A549 (cell line): ENCODE results near the gene AQP5.

ENCODE experiments used
- CEBPB ChIP-seq, 2 experiments: fragments of >200 bp in 1 of 2; sonication (Bioruptor Twin) in 1 of 2; formaldehyde crosslinking in 1 of 2; IDR thresholded peaks; 2 replicates each; pipeline ENCODE4 v1.6.1; 2012 to 2016
- EP300 ChIP-seq, 2 experiments: fragments of >200 bp; sonication (Bioruptor Twin); formaldehyde crosslinking; IDR thresholded peaks; 2 replicates in 1 of 2; 3 replicates in 1 of 2; pipeline ENCODE4 v1.6.1; 2016 to 2017
- ESRRA ChIP-seq: fragments of 150-350 bp; IDR thresholded peaks from 2 replicates; pipeline ENCODE4 v1.6.1; 2014; ENCODE audit warnings: mild to moderate bottlenecking, low read length, borderline replicate concordance
- GATA3 ChIP-seq: IDR thresholded peaks from 2 replicates; pipeline ENCODE4 v1.6.1; 2012; ENCODE audit warnings: borderline replicate concordance
- JUN ChIP-seq, 2 experiments: fragments of >200 bp; sonication (Bioruptor Twin); formaldehyde crosslinking; IDR thresholded peaks; 2 replicates in 1 of 2; 3 replicates in 1 of 2; pipeline ENCODE4 v1.6.1; 2016 to 2017
- POLR2A ChIP-seq: IDR thresholded peaks from 2 replicates; pipeline ENCODE4 v1.6.1; 2012; ENCODE audit warnings: mild to moderate bottlenecking, low read length
- RCOR1 ChIP-seq: fragments of 150-350 bp; IDR thresholded peaks from 2 replicates; pipeline ENCODE4 v1.6.1; 2014; ENCODE audit warnings: antibody characterized with exemption, low read length, low read depth
- RFX5 ChIP-seq: fragments of 450-650 bp; IDR thresholded peaks from 2 replicates; pipeline ENCODE4 v1.7.1; 2014; ENCODE audit warnings: antibody characterized with exemption, mild to moderate bottlenecking, moderate library complexity
- TP53 ChIP-seq: fragments of 250-450 bp; sonication (Bioruptor Pico); IDR thresholded peaks from 2 replicates; pipeline ENCODE4 v1.5.0; 2021; ENCODE audit warnings: mild to moderate bottlenecking, moderate library complexity
- ZFP36 ChIP-seq: fragments of 450-650 bp; IDR thresholded peaks from 2 replicates; pipeline ENCODE4 v1.6.1; 2014; ENCODE audit warnings: borderline replicate concordance; ENCODE audit not compliant: partially characterized antibody
- TF ChIP-seq, protein P1 (sequence below): fragments of >200 bp; sonication (Bioruptor Twin); formaldehyde crosslinking; IDR thresholded peaks from 3 replicates; pipeline ENCODE4 v1.5.1; 2016
- TF ChIP-seq, protein P2 (sequence below): IDR thresholded peaks from 2 replicates; pipeline ENCODE4 v1.6.1; 2012
- TF ChIP-seq, protein P3 (sequence below): fragments of 200-600 bp; sonication (generic); IDR thresholded peaks from 2 replicates; pipeline ENCODE4 v1.6.1; 2016; ENCODE audit warnings: antibody characterized with exemption, mild to moderate bottlenecking, moderate library complexity

DNA sequence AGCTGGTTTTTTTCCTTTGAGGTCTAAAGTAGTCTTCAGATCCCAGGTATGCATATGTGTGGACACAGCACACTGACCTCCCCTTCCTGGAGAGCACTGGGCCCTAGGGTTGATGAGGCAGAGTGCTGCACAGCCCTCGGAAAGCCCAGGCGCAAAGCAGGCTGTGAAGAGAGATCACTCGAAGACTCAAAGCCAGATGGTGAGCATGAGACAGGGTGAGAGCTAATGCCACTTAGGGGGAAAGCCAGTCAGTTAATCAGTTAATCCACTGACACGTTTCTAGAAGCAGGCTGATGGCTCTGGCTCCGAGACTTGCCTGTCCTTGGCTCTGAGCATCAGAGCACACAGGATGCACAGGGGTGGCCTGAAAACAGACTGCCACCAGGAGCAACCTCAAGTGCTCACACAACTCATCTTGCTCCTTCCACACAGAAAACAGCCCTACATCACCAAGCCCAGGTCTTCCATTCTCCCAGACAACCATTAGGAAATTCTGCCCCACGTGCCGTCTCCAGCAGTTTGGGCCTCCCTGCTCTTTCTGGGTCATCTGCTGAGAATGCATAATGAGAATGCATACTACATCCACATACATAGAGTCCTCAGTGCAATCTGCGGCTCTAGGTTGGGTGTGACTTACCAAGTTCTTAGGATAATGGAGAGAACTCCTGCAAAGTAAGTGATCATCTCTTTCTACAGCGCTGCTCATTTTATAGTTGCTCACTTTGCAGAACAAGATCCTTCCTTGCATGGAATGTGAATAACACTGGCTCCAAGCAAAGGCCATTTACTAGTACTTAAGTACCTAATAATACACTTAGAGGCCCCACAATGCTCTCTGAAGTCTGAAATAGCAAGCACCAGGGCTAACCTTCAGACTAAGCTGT is 23.0 kb downstream of the AQP5 start:
- TF ChIP-seq TP53 (CRISPR knock-in tag) = no peak
- TF ChIP-seq, protein P1, sequence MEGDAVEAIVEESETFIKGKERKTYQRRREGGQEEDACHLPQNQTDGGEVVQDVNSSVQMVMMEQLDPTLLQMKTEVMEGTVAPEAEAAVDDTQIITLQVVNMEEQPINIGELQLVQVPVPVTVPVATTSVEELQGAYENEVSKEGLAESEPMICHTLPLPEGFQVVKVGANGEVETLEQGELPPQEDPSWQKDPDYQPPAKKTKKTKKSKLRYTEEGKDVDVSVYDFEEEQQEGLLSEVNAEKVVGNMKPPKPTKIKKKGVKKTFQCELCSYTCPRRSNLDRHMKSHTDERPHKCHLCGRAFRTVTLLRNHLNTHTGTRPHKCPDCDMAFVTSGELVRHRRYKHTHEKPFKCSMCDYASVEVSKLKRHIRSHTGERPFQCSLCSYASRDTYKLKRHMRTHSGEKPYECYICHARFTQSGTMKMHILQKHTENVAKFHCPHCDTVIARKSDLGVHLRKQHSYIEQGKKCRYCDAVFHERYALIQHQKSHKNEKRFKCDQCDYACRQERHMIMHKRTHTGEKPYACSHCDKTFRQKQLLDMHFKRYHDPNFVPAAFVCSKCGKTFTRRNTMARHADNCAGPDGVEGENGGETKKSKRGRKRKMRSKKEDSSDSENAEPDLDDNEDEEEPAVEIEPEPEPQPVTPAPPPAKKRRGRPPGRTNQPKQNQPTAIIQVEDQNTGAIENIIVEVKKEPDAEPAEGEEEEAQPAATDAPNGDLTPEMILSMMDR = no peak
- TF ChIP-seq ZFP36 = no peak
- TF ChIP-seq EP300 (IDR thresholded peaks at IDR 0.05) = no peak
- no peak for TF ChIP-seq CEBPB (IDR thresholded peaks at IDR 0.05)
- TF ChIP-seq RFX5 = no peak
- no peak for TF ChIP-seq ESRRA
- TF ChIP-seq, protein P2, sequence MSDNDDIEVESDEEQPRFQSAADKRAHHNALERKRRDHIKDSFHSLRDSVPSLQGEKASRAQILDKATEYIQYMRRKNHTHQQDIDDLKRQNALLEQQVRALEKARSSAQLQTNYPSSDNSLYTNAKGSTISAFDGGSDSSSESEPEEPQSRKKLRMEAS = no peak
- TF ChIP-seq GATA3 = no peak
- TF ChIP-seq POLR2A = no peak
- TF ChIP-seq RCOR1 = no peak
- TF ChIP-seq JUN (IDR thresholded peaks at IDR 0.05) = no peak
- TF ChIP-seq, protein P3, sequence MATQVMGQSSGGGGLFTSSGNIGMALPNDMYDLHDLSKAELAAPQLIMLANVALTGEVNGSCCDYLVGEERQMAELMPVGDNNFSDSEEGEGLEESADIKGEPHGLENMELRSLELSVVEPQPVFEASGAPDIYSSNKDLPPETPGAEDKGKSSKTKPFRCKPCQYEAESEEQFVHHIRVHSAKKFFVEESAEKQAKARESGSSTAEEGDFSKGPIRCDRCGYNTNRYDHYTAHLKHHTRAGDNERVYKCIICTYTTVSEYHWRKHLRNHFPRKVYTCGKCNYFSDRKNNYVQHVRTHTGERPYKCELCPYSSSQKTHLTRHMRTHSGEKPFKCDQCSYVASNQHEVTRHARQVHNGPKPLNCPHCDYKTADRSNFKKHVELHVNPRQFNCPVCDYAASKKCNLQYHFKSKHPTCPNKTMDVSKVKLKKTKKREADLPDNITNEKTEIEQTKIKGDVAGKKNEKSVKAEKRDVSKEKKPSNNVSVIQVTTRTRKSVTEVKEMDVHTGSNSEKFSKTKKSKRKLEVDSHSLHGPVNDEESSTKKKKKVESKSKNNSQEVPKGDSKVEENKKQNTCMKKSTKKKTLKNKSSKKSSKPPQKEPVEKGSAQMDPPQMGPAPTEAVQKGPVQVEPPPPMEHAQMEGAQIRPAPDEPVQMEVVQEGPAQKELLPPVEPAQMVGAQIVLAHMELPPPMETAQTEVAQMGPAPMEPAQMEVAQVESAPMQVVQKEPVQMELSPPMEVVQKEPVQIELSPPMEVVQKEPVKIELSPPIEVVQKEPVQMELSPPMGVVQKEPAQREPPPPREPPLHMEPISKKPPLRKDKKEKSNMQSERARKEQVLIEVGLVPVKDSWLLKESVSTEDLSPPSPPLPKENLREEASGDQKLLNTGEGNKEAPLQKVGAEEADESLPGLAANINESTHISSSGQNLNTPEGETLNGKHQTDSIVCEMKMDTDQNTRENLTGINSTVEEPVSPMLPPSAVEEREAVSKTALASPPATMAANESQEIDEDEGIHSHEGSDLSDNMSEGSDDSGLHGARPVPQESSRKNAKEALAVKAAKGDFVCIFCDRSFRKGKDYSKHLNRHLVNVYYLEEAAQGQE = no peak
